Choroid plexus epithelial cell (primary cell): Measurements from ENCODE around the gene CARD18.

Experiments
- DNase-seq: peaks from one replicate; pipeline ENCODE4 v3.0.0-alpha.2; 2010; ENCODE audit warnings: low read depth
- H3K4me3 ChIP-seq: 2 replicates; pipeline ENCODE4 v1.5.1; 2011; ENCODE audit warnings: low read depth, mild to moderate bottlenecking, control low read depth, low read length, moderate library complexity
- TF ChIP-seq, protein P1 (sequence below): conservative IDR thresholded peaks from 2 replicates; pipeline ENCODE4 v1.5.1; 2011; ENCODE audit warnings: low read depth, mild to moderate bottlenecking, control low read depth, inconsistent platforms, low read length, moderate library complexity

The CARD18 gene

GRCh38 chr11:105155679-105156078 lies 16.1 kb upstream of the CARD18 start:
- no peak overlapping the region for H3K4me3 ChIP-seq
- no peak for DNase-seq
- TF ChIP-seq, protein P1, sequence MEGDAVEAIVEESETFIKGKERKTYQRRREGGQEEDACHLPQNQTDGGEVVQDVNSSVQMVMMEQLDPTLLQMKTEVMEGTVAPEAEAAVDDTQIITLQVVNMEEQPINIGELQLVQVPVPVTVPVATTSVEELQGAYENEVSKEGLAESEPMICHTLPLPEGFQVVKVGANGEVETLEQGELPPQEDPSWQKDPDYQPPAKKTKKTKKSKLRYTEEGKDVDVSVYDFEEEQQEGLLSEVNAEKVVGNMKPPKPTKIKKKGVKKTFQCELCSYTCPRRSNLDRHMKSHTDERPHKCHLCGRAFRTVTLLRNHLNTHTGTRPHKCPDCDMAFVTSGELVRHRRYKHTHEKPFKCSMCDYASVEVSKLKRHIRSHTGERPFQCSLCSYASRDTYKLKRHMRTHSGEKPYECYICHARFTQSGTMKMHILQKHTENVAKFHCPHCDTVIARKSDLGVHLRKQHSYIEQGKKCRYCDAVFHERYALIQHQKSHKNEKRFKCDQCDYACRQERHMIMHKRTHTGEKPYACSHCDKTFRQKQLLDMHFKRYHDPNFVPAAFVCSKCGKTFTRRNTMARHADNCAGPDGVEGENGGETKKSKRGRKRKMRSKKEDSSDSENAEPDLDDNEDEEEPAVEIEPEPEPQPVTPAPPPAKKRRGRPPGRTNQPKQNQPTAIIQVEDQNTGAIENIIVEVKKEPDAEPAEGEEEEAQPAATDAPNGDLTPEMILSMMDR = no peak

- DNase-seq = peak; percentile 90
- TF ChIP-seq, protein P1 = no peak
- no peak overlapping the region for H3K4me3 ChIP-seq
Measured at GRCh38 chr11:105153392-105153791, 13.8 kb upstream of the CARD18 start.

GRCh38 chr11:105152560-105152959 lies 13.0 kb upstream of the CARD18 start:
- no peak for DNase-seq
- no peak overlapping the region for H3K4me3 ChIP-seq
- TF ChIP-seq, protein P1 = no peak

DNA sequence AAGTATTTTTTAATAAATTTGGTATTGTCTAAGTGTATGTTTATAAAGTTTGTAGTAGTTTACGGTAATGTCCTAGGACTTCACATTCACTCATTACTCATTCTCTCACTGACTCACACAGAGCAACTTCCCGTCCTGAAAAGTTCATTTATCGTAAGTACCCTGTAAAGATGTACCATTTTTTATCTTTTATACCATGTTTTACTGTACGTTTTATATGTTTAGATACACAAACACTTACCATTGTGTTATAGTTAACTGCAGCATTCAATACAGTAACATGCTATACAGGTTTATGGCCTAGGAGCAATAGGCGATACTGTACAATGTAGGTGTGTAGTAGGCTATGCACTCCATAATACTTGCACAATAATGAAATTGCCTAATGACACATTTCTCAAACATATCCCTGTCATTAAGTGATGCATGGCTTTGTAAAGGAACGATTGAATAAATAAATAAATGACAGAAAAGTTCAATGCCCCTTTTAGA lies 12.5 kb upstream of the CARD18 start:
- TF ChIP-seq, protein P1 = no peak
- H3K4me3 ChIP-seq = no peak overlapping the region
- DNase-seq = peak; percentile 83

GRCh38 chr11:105149477-105149876 lies 9.9 kb upstream of the CARD18 start:
- TF ChIP-seq, protein P1 = no peak
- H3K4me3 ChIP-seq = no peak overlapping the region
- no peak for DNase-seq

GRCh38 chr11:105148241-105148640 lies 8.7 kb upstream of the CARD18 start:
- peak; percentile 24 for DNase-seq
- H3K4me3 ChIP-seq = no peak overlapping the region
- TF ChIP-seq, protein P1 = no peak

GRCh38 chr11:105144887-105145286 lies 5.3 kb upstream of the CARD18 start:
- TF ChIP-seq, protein P1 = no peak
- no peak overlapping the region for H3K4me3 ChIP-seq
- DNase-seq = peak; percentile 84
